ENCODE data around the gene OGFOD1.

DNA sequence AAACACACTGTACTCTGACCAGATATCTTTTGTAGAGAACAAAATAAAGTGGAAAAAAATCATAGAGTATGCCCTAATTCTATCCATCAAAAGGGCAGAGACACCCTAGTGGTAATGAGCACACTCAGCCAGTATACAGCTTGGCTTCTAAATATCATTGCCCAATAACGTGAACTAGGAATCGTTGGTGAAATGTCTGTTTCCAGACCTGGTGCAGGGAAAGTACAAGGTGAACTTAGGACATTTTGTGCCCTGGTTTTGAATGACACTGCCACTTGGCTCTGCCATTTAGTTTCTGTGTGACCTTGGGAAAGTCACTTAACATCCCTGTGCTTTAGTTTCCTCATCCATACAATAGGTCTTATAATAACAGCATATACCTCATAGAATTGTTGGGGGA is 39.7 kb upstream of the OGFOD1 start:
- TF ChIP-seq POLR2AphosphoS5 (IDR thresholded peaks at IDR 0.05; ENCODE audit: low read depth, low read length) (no peak), TCF7L2 (IDR thresholded peaks at IDR 0.05; ENCODE audit: low read depth, low read length) (no peak)
- TF ChIP-seq, protein P1, sequence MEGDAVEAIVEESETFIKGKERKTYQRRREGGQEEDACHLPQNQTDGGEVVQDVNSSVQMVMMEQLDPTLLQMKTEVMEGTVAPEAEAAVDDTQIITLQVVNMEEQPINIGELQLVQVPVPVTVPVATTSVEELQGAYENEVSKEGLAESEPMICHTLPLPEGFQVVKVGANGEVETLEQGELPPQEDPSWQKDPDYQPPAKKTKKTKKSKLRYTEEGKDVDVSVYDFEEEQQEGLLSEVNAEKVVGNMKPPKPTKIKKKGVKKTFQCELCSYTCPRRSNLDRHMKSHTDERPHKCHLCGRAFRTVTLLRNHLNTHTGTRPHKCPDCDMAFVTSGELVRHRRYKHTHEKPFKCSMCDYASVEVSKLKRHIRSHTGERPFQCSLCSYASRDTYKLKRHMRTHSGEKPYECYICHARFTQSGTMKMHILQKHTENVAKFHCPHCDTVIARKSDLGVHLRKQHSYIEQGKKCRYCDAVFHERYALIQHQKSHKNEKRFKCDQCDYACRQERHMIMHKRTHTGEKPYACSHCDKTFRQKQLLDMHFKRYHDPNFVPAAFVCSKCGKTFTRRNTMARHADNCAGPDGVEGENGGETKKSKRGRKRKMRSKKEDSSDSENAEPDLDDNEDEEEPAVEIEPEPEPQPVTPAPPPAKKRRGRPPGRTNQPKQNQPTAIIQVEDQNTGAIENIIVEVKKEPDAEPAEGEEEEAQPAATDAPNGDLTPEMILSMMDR (IDR thresholded peaks at IDR 0.05), result no peak
